HG03108 (cell line): ENCODE results near the gene CC2D2B.
"Not testable (repeated sequence)": the region's sequence is repeated elsewhere in the genome, so short reads cannot be mapped to it uniquely, and the experiment has no call there.

ENCODE experiments used
- ATAC-seq: cut with Tn5 transposase; IDR thresholded peaks from one replicate; pipeline ENCODE4 v1.9.1; 2021; ENCODE audit warnings: moderate library complexity; ENCODE audit not compliant: unreplicated experiment

Gene CC2D2B

GRCh38 chr10:95907456-95908253, at the start of gene CC2D2B:
Gene CC2D2B, plus strand, starts transcription at chr10:95907975. Its CDS starts 3,349 bp downstream, at chr10:95911324.
- ATAC-seq = peak; percentile 82

- ATAC-seq = no peak
Measured at GRCh38 chr10:95860166-95860940, 47.4 kb upstream of the CC2D2B start.

- no peak for ATAC-seq
Measured at GRCh38 chr10:95861386-95861785, 46.4 kb upstream of the CC2D2B start.

- peak; percentile 79 for ATAC-seq
Measured at GRCh38 chr10:95864906-95865813, 42.6 kb upstream of the CC2D2B start.

- ATAC-seq = no peak
Measured at GRCh38 chr10:95865814-95866466, 41.8 kb upstream of the CC2D2B start.

GRCh38 chr10:95866467-95866842, 41.3 kb upstream of the CC2D2B start:
- no peak for ATAC-seq

- ATAC-seq = no peak
Measured at GRCh38 chr10:95867866-95868265, 39.9 kb upstream of the CC2D2B start.

- no peak for ATAC-seq
Measured at GRCh38 chr10:95872158-95872711, 35.5 kb upstream of the CC2D2B start.

GRCh38 chr10:95873139-95873538, 34.6 kb upstream of the CC2D2B start:
- no peak for ATAC-seq

GRCh38 chr10:95873651-95874050, 34.1 kb upstream of the CC2D2B start:
- ATAC-seq = no peak

GRCh38 chr10:95874783-95875182, 33.0 kb upstream of the CC2D2B start:
- not testable (repeated sequence) for ATAC-seq

GRCh38 chr10:95876756-95877155, 31.0 kb upstream of the CC2D2B start:
- no peak for ATAC-seq

- ATAC-seq = no peak
Measured at GRCh38 chr10:95877881-95878280, 29.9 kb upstream of the CC2D2B start.

- ATAC-seq = no peak
Measured at GRCh38 chr10:95880704-95881103, 27.1 kb upstream of the CC2D2B start.

GRCh38 chr10:95881316-95881715, 26.5 kb upstream of the CC2D2B start:
- no peak for ATAC-seq

GRCh38 chr10:95889830-95890229, 17.9 kb upstream of the CC2D2B start:
- no peak for ATAC-seq

GRCh38 chr10:95896071-95896850, 11.5 kb upstream of the CC2D2B start:
- no peak for ATAC-seq

- ATAC-seq = not testable (repeated sequence)
Measured at GRCh38 chr10:95905897-95906580, 1.7 kb upstream of the CC2D2B start.
